ENCODE measurements around the gene PCDHB16. TPM values are rescaled to one million over a fixed set of nuclear protein-coding genes. Genes with fewer than 3 reads are reported as not detected.
"Not testable (repeated sequence)": the region's sequence is repeated elsewhere in the genome, so short reads cannot be mapped to it uniquely, and the experiment has no call there.

The PCDHB16 gene
- total and polyA plus RNA-seq, 5 donors, result 1.3 to 2.6 (median 2.3) TPM

- no peak for DNase-seq
- Histone ChIP-seq H3K9me3 (ENCODE audit: control insufficient read depth, low read length) (peaks cover 17% of the 10 kb centered on the region), H3K4me3 (ENCODE audit: low read length) (peak within 1 kb of the TSS; percentile 6), H3K27ac (ENCODE audit: low read length) (no peak within 1 kb of the TSS), H3K4me1 (ENCODE audit: control insufficient read depth, insufficient read depth, low read length) (no peaks in the 10 kb centered on the region), H3K27me3 (ENCODE audit: control insufficient read depth, insufficient read depth) (no peaks in the 10 kb centered on the region)
- 16% methylated on average over 9 of the region's 9 CpGs for WGBS
- ATAC-seq, result no peak
- intact Hi-C loops (cut with DNase I), result no loop called here
Measured at GRCh38 chr5:141186897-141187512, 4.8 kb downstream of the PCDHB16 start, which contains the start of gene PCDHB9. PCDHB9 (plus strand) TSS chr5:141187161; CDS start chr5:141187319, 158 bp downstream.

GRCh38 chr5:141188682-141189081 is 6.5 kb downstream of the PCDHB16 start:
- ATAC-seq; H3K27ac ChIP-seq (ENCODE audit: low read length); H3K4me1 ChIP-seq (ENCODE audit: control insufficient read depth, insufficient read depth, low read length); intact Hi-C loops (cut with DNase I); H3K4me3 ChIP-seq (ENCODE audit: low read length); DNase-seq; H3K27me3 ChIP-seq (ENCODE audit: control insufficient read depth, insufficient read depth): not testable (repeated sequence)
- peaks cover 10% of the 10 kb centered on the region for H3K9me3 ChIP-seq (ENCODE audit: control insufficient read depth, low read length)
- 25% methylated on average over 32 of the region's 37 CpGs for WGBS

GRCh38 chr5:141189131-141189530 is 6.9 kb downstream of the PCDHB16 start:
- H3K27ac ChIP-seq (ENCODE audit: low read length); H3K4me1 ChIP-seq (ENCODE audit: control insufficient read depth, insufficient read depth, low read length); DNase-seq; H3K27me3 ChIP-seq (ENCODE audit: control insufficient read depth, insufficient read depth); H3K4me3 ChIP-seq (ENCODE audit: low read length); intact Hi-C loops (cut with DNase I); ATAC-seq: not testable (repeated sequence)
- WGBS, result 28% methylated on average over 30 of the region's 35 CpGs
- H3K9me3 ChIP-seq (ENCODE audit: control insufficient read depth, low read length), result peaks cover 10% of the 10 kb centered on the region

- intact Hi-C loops (cut with DNase I), result no loop called here
- Histone ChIP-seq H3K9me3 (ENCODE audit: control insufficient read depth, low read length) (peaks cover 5% of the 10 kb centered on the region), H3K27ac (ENCODE audit: low read length) (no peak within 1 kb of the TSS), H3K4me1 (ENCODE audit: control insufficient read depth, insufficient read depth, low read length) (no peaks in the 10 kb centered on the region), H3K27me3 (ENCODE audit: control insufficient read depth, insufficient read depth) (no peaks in the 10 kb centered on the region), H3K4me3 (ENCODE audit: low read length) (no peak within 1 kb of the TSS)
- 5% methylated on average over 10 of the region's 10 CpGs for WGBS
- no peak for ATAC-seq
- DNase-seq, result no peak
Measured at GRCh38 chr5:141192110-141192725, 10.0 kb downstream of the PCDHB16 start, which contains the start of gene PCDHB10. PCDHB10 (plus strand) TSS chr5:141192353; CDS start chr5:141192553, 200 bp downstream.

GRCh38 chr5:141194332-141194731 is 12.1 kb downstream of the PCDHB16 start:
- DNase-seq; H3K4me3 ChIP-seq (ENCODE audit: low read length); H3K9me3 ChIP-seq (ENCODE audit: control insufficient read depth, low read length); H3K27ac ChIP-seq (ENCODE audit: low read length); intact Hi-C loops (cut with DNase I); H3K27me3 ChIP-seq (ENCODE audit: control insufficient read depth, insufficient read depth); H3K4me1 ChIP-seq (ENCODE audit: control insufficient read depth, insufficient read depth, low read length); ATAC-seq: not testable (repeated sequence)
- 24% methylated on average over 25 of the region's 37 CpGs for WGBS

- Histone ChIP-seq H3K9me3 (ENCODE audit: control insufficient read depth, low read length) (peaks cover 3% of the 10 kb centered on the region), H3K27ac (ENCODE audit: low read length) (no peak overlapping the region), H3K4me1 (ENCODE audit: control insufficient read depth, insufficient read depth, low read length) (no peaks in the 10 kb centered on the region), H3K27me3 (ENCODE audit: control insufficient read depth, insufficient read depth) (no peaks in the 10 kb centered on the region), H3K4me3 (ENCODE audit: low read length) (peak overlapping the region; percentile 20)
- WGBS, result 27% methylated on average over 3 of the region's 3 CpGs
- ATAC-seq (no peak), DNase-seq (no peak)
- intact Hi-C loops (cut with DNase I), result no loop called here
Measured at GRCh38 chr5:141196363-141196762, 14.2 kb downstream of the PCDHB16 start.

GRCh38 chr5:141199359-141200235 is 17.4 kb downstream of the PCDHB16 start, which contains the start of gene PCDHB11:
PCDHB11 (plus strand) TSS chr5:141199627; CDS start chr5:141199775, 148 bp downstream.
- no peak within 1 kb of the TSS for H3K27ac ChIP-seq (ENCODE audit: low read length)
- no peak within 1 kb of the TSS for H3K4me3 ChIP-seq (ENCODE audit: low read length)
- intact Hi-C loops (cut with DNase I), result loop anchor here in 2 of 4 donors (10.0 kb wide), 1 partner anchor 365 kb away; no protein-coding TSS in a partner anchor
- WGBS, result 34% methylated on average over 21 of the region's 21 CpGs
- DNase-seq (no peak), ATAC-seq (no peak)
- no peaks in the 10 kb centered on the region for H3K4me1 ChIP-seq (ENCODE audit: control insufficient read depth, insufficient read depth, low read length)
- H3K27me3 ChIP-seq (ENCODE audit: control insufficient read depth, insufficient read depth), result no peaks in the 10 kb centered on the region
- H3K9me3 ChIP-seq (ENCODE audit: control insufficient read depth, low read length), result no peaks in the 10 kb centered on the region

- not testable (repeated sequence) for ATAC-seq; H3K27me3 ChIP-seq (ENCODE audit: control insufficient read depth, insufficient read depth); DNase-seq; H3K4me1 ChIP-seq (ENCODE audit: control insufficient read depth, insufficient read depth, low read length); H3K4me3 ChIP-seq (ENCODE audit: low read length); H3K9me3 ChIP-seq (ENCODE audit: control insufficient read depth, low read length); H3K27ac ChIP-seq (ENCODE audit: low read length)
- intact Hi-C loops (cut with DNase I), result loop anchor here in 2 of 4 donors (10.0 kb wide), 1 partner anchor 364 kb away; no protein-coding TSS in a partner anchor
- 30% methylated on average over 27 of the region's 38 CpGs for WGBS
Measured at GRCh38 chr5:141201126-141201525, 18.9 kb downstream of the PCDHB16 start.

GRCh38 chr5:141201646-141202045 is 19.5 kb downstream of the PCDHB16 start:
- DNase-seq; H3K27me3 ChIP-seq (ENCODE audit: control insufficient read depth, insufficient read depth); H3K27ac ChIP-seq (ENCODE audit: low read length); ATAC-seq; H3K4me3 ChIP-seq (ENCODE audit: low read length); H3K4me1 ChIP-seq (ENCODE audit: control insufficient read depth, insufficient read depth, low read length); H3K9me3 ChIP-seq (ENCODE audit: control insufficient read depth, low read length): not testable (repeated sequence)
- 25% methylated on average over 32 of the region's 35 CpGs for WGBS
- intact Hi-C loops (cut with DNase I), result loop anchor here in 2 of 4 donors (10.0 kb wide), 1 partner anchor 363 kb away; no protein-coding TSS in a partner anchor

GRCh38 chr5:141208478-141208877 is 26.3 kb downstream of the PCDHB16 start, which contains the start of gene PCDHB12:
PCDHB12 (plus strand) TSS chr5:141208719; CDS start chr5:141208908, 189 bp downstream.
- Histone ChIP-seq H3K27me3 (ENCODE audit: control insufficient read depth, insufficient read depth) (no peaks in the 10 kb centered on the region), H3K4me3 (ENCODE audit: low read length) (peak within 1 kb of the TSS; percentile 42), H3K4me1 (ENCODE audit: control insufficient read depth, insufficient read depth, low read length) (no peaks in the 10 kb centered on the region), H3K27ac (ENCODE audit: low read length) (no peak within 1 kb of the TSS), H3K9me3 (ENCODE audit: control insufficient read depth, low read length) (peaks cover 3% of the 10 kb centered on the region)
- DNase-seq (no peak), ATAC-seq (no peak)
- intact Hi-C loops (cut with DNase I), result loop anchor here in 2 of 4 donors (10.0 kb wide), 1 partner anchor 356 kb away; no protein-coding TSS in a partner anchor
- WGBS, result 17% methylated on average over 11 of the region's 11 CpGs
